Fibroblast of villous mesenchyme (primary cell): ENCODE measurements around the gene PEX3. TPM values are rescaled to one million over a fixed set of nuclear protein-coding genes. Genes with fewer than 3 reads are reported as not detected.

Experiments
- DNase-seq: peaks from one replicate; pipeline ENCODE4 v3.0.0-alpha.2; 2010; ENCODE audit warnings: low read depth
- H3K4me3 ChIP-seq: 2 replicates; pipeline ENCODE4 v1.5.1; 2011; ENCODE audit warnings: low read depth, mild to moderate bottlenecking, low read length
- total RNA-seq: library from RNA; depleted of rRNA; stranded (reverse); fragments of >200 nt; gene quantifications from 2 replicates; pipeline ENCODE4 v1.2.3, GENCODE V29; 2012
- TF ChIP-seq, protein P1 (sequence below): IDR thresholded peaks from 2 replicates; pipeline ENCODE4 v1.5.1; 2012; ENCODE audit warnings: low read depth, mild to moderate bottlenecking, low read length; ENCODE audit not compliant: insufficient read depth

Gene PEX3, protein sequence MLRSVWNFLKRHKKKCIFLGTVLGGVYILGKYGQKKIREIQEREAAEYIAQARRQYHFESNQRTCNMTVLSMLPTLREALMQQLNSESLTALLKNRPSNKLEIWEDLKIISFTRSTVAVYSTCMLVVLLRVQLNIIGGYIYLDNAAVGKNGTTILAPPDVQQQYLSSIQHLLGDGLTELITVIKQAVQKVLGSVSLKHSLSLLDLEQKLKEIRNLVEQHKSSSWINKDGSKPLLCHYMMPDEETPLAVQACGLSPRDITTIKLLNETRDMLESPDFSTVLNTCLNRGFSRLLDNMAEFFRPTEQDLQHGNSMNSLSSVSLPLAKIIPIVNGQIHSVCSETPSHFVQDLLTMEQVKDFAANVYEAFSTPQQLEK
- total RNA-seq, result 22.5 and 24.6 TPM in 2 replicates

DNA sequence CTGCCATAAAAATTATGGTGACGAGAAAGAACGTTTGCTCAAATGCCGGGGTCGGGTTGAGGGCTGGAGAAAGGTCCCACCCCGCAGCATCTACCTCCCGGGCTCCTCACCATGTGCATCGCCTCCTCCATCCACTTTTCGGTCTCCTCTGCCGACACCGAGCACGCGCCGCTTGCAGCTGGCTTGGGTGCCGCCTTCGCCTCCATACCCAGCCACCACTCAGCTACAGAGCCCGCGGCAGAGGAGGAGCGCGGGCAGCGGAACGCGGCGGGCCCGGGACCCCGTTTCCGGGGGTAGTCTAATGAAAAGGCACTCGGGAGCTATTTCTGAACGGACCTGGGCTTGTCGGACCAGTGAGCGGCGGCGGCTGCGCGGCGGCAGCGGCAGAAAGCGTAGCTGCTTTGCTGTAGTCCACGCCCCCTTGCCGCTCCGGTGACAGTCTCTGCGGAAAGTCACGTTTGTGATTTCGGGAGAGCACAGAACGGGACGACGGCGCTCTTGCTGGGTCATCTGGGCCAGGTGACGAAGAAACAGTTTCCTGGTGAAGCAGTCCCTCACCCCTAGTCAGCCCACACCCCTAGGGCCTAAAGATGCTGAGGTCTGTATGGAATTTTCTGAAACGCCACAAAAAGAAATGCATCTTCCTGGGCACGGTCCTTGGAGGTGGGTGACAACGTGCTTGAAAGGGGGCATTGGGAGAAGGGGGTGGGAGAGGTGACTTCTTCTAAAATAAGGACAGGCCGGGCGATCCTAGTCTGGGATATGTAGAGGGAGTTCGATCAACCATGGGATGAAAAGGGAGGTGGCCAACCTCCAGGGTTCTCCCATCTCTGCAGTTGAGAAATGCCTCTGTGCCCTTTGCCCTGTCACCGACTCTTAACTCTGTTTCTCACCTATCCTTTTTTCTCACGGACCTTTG lies at the start of gene PEX3, which contains the start of gene ADAT2:
PEX3 (plus strand) TSS at position 353 of the 919 bp plus-strand sequence; CDS start at position 591, 238 bp downstream.
ADAT2 (minus strand) TSS at position 243 of the 919 bp plus-strand sequence; CDS start at position 206, 37 bp downstream.
- H3K4me3 ChIP-seq, result peak within 1 kb of the TSS; percentile 99
- DNase-seq, result peak; percentile 94
- TF ChIP-seq, protein P1, sequence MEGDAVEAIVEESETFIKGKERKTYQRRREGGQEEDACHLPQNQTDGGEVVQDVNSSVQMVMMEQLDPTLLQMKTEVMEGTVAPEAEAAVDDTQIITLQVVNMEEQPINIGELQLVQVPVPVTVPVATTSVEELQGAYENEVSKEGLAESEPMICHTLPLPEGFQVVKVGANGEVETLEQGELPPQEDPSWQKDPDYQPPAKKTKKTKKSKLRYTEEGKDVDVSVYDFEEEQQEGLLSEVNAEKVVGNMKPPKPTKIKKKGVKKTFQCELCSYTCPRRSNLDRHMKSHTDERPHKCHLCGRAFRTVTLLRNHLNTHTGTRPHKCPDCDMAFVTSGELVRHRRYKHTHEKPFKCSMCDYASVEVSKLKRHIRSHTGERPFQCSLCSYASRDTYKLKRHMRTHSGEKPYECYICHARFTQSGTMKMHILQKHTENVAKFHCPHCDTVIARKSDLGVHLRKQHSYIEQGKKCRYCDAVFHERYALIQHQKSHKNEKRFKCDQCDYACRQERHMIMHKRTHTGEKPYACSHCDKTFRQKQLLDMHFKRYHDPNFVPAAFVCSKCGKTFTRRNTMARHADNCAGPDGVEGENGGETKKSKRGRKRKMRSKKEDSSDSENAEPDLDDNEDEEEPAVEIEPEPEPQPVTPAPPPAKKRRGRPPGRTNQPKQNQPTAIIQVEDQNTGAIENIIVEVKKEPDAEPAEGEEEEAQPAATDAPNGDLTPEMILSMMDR, result no peak

DNA sequence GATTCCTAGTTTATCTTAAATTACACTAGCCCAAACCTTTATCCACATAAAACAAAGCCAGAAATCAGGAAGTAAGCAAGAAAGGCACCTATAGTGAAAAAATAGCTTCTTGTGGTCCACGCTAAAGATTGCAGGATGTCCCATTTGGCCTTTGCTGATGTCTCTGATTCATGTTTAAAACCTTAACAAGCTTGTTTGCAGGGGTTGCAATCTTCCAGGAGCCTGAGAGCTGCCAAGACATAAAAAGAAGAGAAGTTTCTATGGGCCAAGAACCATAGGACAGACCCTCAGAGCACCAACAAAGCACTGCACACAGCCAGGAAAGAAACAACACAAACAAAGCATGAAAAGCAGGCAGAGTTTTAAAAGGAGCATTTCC lies 49.5 kb upstream of the PEX3 start:
- H3K4me3 ChIP-seq, result no peak overlapping the region
- no peak for DNase-seq
- TF ChIP-seq, protein P1, result no peak

DNA sequence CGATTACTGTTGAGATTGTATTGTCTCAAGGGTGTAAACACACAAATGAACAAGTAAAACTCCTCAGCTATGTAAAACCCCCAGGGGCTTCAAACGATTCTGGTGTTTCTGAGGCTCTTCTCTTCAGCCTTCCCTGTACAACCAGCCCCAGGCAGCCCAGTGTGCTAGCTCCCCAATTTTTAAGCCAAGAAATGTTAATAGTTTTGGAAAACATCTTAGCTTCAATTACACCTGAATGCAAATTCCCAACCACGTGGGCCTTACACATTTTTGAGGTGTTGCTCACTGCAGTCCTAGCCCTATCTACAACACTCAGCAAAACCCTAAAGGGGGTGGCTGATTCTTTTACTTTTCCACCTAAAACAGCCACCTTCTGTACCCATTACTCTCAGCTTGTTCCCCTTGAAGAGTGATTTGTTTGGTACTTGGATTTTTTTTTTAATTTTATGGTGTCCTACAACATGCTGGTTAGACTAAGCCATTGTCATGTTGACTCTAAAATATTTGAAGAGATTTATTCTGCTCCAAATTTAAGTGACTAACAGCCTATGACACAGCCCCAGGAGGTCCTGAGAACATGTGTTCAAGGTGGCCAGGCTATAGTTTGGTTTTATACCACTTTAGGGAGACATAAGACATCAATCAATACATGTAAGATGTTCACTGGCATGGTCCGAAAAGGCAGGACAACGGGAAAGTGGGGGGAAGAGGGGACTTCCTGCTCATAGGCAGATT lies 48.8 kb upstream of the PEX3 start:
- TF ChIP-seq, protein P1, result no peak
- H3K4me3 ChIP-seq, result no peak overlapping the region
- no peak for DNase-seq

DNA sequence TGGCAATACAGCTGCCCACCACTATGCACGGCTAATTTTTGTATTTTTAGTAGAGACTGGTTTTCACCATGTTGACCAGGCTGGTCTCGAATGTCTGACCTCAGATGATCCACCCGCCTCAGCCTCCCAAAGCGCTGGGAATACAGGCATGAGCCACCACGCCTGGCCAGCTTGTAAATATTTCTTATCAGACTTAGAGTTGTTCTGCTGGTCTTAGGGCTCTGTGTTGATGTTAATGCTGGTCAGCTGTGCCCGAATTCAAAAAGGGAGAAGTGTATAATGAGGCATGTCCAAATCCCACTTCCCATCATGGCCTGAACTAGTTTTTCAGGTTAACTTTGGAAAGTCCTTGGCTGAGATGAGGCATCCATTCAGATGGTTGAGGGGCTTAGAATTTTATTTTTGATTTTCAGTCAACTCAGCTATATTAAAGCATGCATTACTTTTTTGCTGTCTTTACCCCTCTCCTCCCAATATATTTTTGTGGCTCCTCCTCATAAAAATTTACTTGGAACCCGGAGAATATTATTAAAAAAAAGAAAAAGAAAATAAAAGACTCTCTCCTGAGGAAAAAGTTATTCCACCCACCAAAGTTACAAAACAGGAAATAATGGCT lies 47.8 kb upstream of the PEX3 start:
- TF ChIP-seq, protein P1, result no peak
- peak; percentile 19 for DNase-seq
- H3K4me3 ChIP-seq, result no peak overlapping the region

DNA sequence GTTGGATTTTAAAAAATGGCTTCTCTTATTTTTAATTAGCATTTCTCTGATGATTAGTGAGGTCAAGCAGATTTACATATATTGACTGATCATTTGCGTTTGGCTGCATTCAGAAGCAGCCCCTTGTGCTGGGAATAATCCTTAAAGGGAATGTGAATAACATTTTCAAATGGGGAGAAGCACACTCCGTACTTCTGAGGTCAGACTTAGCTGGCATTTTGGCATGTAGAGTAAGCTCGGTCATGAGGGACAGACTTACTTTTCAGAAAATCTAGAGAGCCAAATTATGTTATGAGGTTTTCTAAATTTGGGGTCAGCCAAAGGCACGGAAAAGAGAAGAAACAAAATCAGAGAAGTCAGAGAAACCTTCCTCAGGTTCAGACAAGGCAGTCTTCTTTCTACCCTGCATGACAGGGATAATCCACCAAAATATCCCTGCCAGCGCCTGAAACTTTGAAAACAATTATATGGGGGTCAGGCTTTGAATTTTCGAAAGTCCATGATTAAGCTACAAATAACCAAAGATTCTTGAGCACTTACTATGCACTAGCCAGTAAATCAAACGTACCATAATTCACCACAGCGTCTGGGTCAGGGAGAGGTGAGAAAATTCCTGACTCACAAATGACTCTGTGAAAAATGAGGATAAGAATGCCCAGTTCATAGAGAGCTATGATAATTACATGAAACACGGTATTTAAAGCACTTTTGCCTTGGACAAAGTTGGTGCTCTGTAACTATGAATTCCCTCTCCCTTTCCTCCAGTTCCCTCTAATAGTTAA lies 45.0 kb upstream of the PEX3 start:
- no peak overlapping the region for H3K4me3 ChIP-seq
- peak; percentile 42 for DNase-seq

More for the DNA sequence above, 45.0 kb upstream of the PEX3 start:
- TF ChIP-seq, protein P1, result no peak
